Retinal pigment epithelial cell (primary cell): ENCODE measurements around the gene OPCML.

Experiments
- DNase-seq: peaks from one replicate; pipeline ENCODE4 v3.0.0-alpha.2; 2010; ENCODE audit warnings: low read depth
- H3K4me3 ChIP-seq: 2 replicates; pipeline ENCODE4 v1.5.1; 2011; ENCODE audit warnings: mild to moderate bottlenecking, low read length, control low read depth, moderate library complexity
- CTCF ChIP-seq: conservative IDR thresholded peaks from 2 replicates; pipeline ENCODE4 v1.5.1; 2011; ENCODE audit warnings: low read depth, low read length, control low read depth, inconsistent platforms

OPCML gene

GRCh38 chr11:132665205-132665604 lies 867.1 kb downstream of the OPCML start:
- no peak overlapping the region for H3K4me3 ChIP-seq
- DNase-seq, result no peak
- no peak for TF ChIP-seq CTCF

DNA sequence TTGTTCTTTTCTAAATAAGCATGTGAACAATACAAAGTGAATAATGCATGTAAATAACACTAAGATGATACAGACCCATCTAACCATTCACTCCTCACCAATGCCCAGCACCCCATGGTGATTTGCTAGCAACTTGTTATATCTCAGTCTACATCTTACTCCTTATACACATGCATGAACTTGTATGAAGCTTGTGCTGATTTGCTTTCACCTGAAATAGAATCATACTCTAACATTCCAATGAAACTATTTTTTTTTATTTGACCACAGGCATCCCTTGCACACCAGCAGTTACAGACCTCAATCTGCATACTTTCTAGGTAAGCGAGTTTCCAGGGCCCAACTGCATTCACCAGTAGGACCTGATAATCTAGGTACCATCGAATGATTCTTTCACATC lies 873.6 kb downstream of the OPCML start:
- TF ChIP-seq CTCF, result no peak
- no peak for DNase-seq
- no peak overlapping the region for H3K4me3 ChIP-seq

GRCh38 chr11:132658004-132658403 lies 874.3 kb downstream of the OPCML start:
- DNase-seq, result no peak
- no peak overlapping the region for H3K4me3 ChIP-seq
- TF ChIP-seq CTCF, result no peak

- no peak overlapping the region for H3K4me3 ChIP-seq
- TF ChIP-seq CTCF, result no peak
- DNase-seq, result no peak
Observed at GRCh38 chr11:132655187-132655855, 877.0 kb downstream of the OPCML start.

DNA sequence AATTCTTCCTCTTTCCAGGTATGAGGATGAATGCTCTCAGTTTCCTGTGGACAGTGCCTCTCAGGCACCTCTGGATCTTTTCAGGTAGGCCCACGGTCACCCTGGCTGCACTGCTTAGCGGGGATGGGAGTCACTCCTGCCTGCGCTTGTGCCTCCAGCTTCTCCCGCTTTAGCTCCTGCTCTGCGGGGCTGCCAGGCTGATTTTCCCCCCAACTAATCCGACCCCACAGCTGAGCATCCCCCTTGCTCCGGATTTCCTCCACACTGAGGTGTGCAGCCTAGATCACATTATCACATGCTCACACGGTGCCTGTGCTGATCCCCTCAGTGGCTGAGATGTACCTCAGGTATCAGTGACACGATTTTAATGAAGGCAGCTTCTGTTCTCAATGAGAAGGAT lies 879.1 kb downstream of the OPCML start:
- DNase-seq, result no peak
- no peak overlapping the region for H3K4me3 ChIP-seq
- TF ChIP-seq CTCF, result no peak

DNA sequence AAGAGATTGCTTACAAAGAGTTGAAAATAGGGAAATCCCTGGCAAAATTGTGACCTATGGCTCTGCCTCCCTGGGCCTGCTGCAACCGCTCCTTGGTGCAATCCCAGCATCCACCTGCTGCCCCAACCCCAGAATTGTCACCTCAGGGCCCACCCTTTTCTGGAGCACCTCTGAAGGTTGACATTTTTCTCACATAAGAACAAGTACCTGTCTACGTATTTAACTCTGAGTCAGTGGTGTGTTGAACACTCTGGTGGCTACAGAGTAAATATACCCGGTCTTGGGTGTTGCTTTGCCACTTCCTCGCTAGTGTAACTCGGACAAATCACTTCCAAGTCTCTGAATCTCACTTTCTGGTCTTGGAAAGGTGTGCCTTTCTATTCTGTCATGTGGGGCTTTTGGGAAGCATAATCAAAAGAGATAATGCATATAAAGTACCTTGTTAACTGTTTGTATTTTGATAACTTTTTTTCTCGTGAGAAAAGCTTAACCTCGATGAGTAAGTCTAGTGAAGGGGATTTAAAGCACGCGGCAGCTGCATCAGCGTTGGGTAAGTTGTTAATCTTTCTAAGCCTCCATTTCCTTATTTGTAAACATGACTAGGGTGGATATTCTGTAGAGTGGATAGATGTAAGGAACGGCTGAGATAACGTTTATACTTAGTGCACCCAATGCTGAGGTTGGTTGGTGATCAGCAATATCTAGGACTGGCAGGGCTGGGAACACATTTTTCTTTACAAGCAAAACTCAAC lies 881.2 kb downstream of the OPCML start:
- no peak for TF ChIP-seq CTCF
- H3K4me3 ChIP-seq, result no peak overlapping the region
- DNase-seq, result peak; percentile 93

DNA sequence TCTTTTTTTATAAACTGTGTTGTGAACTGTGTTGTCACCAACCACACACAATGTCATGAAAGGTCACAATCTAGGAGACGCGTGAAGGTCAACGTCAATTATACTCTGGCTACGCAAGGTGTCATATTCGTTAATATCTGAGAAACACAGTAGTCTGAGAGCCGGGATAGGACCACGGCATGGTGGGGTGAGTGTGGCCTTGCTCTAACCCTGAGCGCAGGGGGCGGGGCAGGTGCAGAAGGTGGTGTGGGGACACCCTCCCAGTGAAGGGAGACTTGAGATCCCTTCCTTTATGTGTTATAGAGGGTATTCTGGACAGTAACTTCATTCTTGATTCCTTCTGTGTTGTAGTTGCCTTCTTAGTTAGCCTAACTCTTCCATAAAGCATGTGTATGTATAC lies 883.0 kb downstream of the OPCML start:
- TF ChIP-seq CTCF, result no peak
- DNase-seq, result no peak
- H3K4me3 ChIP-seq, result no peak overlapping the region
